ENCODE data around the gene SEMA3C.

- TF ChIP-seq POLR2AphosphoS5 (IDR thresholded peaks at IDR 0.05; ENCODE audit: insufficient read depth, low read depth, low read length) (no peak), CTCF (IDR thresholded peaks at IDR 0.05; ENCODE audit: extremely low read depth in 1 of 2, insufficient read depth in 1 of 2, low read depth in 1 of 2, low read length in 2 of 2) (no peak), JUN (IDR thresholded peaks at IDR 0.05; ENCODE audit: borderline replicate concordance, insufficient read depth, insufficient read length, low read depth) (no peak), POLR2A (IDR thresholded peaks at IDR 0.05; ENCODE audit: low read depth, low read length) (no peak), EZH2 (IDR thresholded peaks at IDR 0.05; ENCODE audit: borderline replicate concordance, low read depth, low read length, severe bottlenecking) (no peak), FOS (IDR thresholded peaks at IDR 0.05; ENCODE audit: borderline replicate concordance, insufficient read depth, low read length) (no peak), GATA2 (IDR thresholded peaks at IDR 0.05; ENCODE audit: insufficient read depth, insufficient read length, low read depth, low read length) (no peak), MAX (IDR thresholded peaks at IDR 0.05; ENCODE audit: insufficient read depth, insufficient read length) (no peak), MYC (IDR thresholded peaks at IDR 0.05; ENCODE audit: low read depth, low read length) (no peak)
These were observed 144.9 kb downstream of the SEMA3C start for GRCh38 chr7:80773787-80774508.
